Cardiac muscle cell (in vitro differentiated cells and primary cell): ENCODE results near the gene CNIH3. TPM values are rescaled to one million over a fixed set of nuclear protein-coding genes. Genes with fewer than 3 reads are reported as not detected.

Experiments
- DNase-seq, 2 donors: peaks; one replicate each; pipeline versions ENCODE4 v3.0.0 to v3.0.0-alpha.2; 2010 to 2017; ENCODE audit warnings: low read depth in 1 of 2, low spot score in 1 of 2
- H3K27ac ChIP-seq: fragments of 200-600 bp; sonication (generic); 2 replicates; pipeline ENCODE4 v1.5.1; 2016
- H3K27me3 ChIP-seq: fragments of 200-600 bp; sonication (generic); 2 replicates; pipeline ENCODE4 v1.6.0; 2016; ENCODE audit warnings: control low read depth
- H3K36me3 ChIP-seq: fragments of 200-600 bp; sonication (generic); 2 replicates; pipeline ENCODE4 v1.5.1; 2016; ENCODE audit warnings: control low read depth
- H3K4me1 ChIP-seq: fragments of 200-600 bp; sonication (generic); 2 replicates; pipeline ENCODE4 v1.8.1; 2017; ENCODE audit warnings: low read depth, mild to moderate bottlenecking, mixed run types
- H3K4me3 ChIP-seq: fragments of 200-600 bp; sonication (generic); 2 replicates; pipeline ENCODE4 v1.5.1; 2016; ENCODE audit warnings: mild to moderate bottlenecking
- H3K9me3 ChIP-seq: fragments of 200-600 bp; sonication (generic); 2 replicates; pipeline ENCODE4 v1.5.1; 2017; ENCODE audit warnings: low read depth, mild to moderate bottlenecking, control low read depth
- CTCF ChIP-seq: IDR thresholded peaks from 2 replicates; pipeline ENCODE4 v1.5.1; 2012; ENCODE audit warnings: low read depth, mild to moderate bottlenecking, low read length
- polyA plus RNA-seq: library from polyadenylated mRNA; unstranded; fragments of >200 nt; fragmentation: Nextera tagmentation; extraction: Ambion mirVana; gene quantifications from 2 replicates; pipeline ENCODE4 v1.2.1, GENCODE V29; 2016
- total RNA-seq: library from RNA; depleted of rRNA; stranded (reverse); fragments of >200 nt; gene quantifications from 2 replicates; pipeline ENCODE4 v1.2.3, GENCODE V29; 2016

Gene CNIH3
- total and polyA plus RNA-seq, 2 experiments from 2014 or later, result 3.2 to 4.2 TPM

DNA sequence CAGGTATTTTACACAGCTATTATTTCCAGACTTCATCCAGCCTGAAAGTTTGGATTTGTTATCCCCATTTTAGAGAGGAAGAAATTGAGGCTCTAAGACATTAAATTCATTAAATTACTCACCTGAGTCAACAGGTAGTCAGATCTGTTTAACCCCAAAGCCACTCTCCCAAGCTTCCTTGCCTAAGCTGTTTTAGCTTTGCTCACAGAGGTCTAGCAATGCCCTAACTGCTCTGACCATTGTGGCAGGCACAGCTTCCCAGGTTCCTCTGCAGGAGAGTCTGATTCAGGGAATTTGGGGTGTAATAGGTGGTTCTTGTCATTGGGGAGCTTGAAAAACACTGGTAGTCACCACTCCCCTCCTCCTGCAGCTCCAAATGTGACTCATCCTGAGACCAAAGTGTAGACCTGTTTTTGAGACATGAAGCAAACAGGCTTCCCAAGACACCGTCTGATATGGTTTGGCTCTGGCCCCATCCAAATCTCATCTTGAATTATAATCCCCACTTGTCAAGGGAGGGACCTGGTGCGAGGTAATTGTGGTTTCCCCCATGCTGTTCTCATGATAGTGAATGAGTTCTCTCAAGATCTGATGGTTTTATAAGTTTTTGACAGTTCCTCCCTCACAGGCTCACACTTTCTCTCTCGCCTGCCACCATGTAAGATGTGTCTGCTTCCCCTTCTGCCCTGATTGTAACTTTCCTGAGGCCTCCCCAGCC, 170.6 kb downstream of the CNIH3 start:
- H3K27ac ChIP-seq, result no peak overlapping the region
- H3K36me3 ChIP-seq, result no peaks in the 10 kb centered on the region
- no peak for DNase-seq
- no peaks in the 10 kb centered on the region for H3K9me3 ChIP-seq
- no peak overlapping the region for H3K4me3 ChIP-seq
- no peaks in the 10 kb centered on the region for H3K4me1 ChIP-seq
- no peak for TF ChIP-seq CTCF
- H3K27me3 ChIP-seq, result no peaks in the 10 kb centered on the region

DNA sequence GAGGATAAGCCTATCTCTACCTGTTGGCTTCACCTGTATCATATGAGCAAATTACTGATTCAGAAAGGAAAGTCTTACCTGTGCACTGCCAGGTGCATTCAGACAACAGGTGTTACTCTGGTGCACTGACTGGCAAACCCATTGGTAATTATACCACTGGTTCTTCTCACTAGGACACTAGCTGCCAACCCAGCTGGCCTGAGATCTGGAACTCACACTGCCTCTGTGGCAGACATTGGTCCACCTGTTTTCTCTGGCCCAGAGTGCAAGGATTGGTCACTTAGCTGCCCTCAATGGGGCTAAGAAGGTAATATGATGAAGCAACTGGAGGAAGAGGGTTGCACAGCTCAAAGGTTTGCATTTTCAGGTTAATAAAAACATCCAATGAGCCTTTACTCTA, 173.2 kb downstream of the CNIH3 start:
- no peak for TF ChIP-seq CTCF
- no peak for DNase-seq
- H3K27ac ChIP-seq, result no peak overlapping the region
- H3K36me3 ChIP-seq, result no peaks in the 10 kb centered on the region
- no peak overlapping the region for H3K4me3 ChIP-seq
- H3K9me3 ChIP-seq, result no peaks in the 10 kb centered on the region
- no peaks in the 10 kb centered on the region for H3K27me3 ChIP-seq
- no peaks in the 10 kb centered on the region for H3K4me1 ChIP-seq

Other genes with a start within 250 kb of the CNIH3 start
- 42.0 and 62.2 TPM in 2 replicates for gene WDR26, start 181.5 kb upstream of the CNIH3 start, total RNA-seq
- 14.9 and 15.3 TPM in 2 replicates for gene WDR26, start 181.5 kb upstream of the CNIH3 start, polyA plus RNA-seq